OCI-LY3 (cell line): ENCODE results near the gene LMTK3.

ENCODE experiments used
- H2AFZ ChIP-seq: fragments of 200-600, 300-600 bp; shearing (Covaris generic); 2 replicates; pipeline ENCODE4 v1.6.0; 2014; ENCODE audit warnings: antibody characterized with exemption, low read depth, low read length
- H3K27ac ChIP-seq: fragments of 200-600, 300-600 bp; sonication (generic); 2 replicates; pipeline ENCODE4 v1.5.1; 2014; ENCODE audit warnings: mild to moderate bottlenecking, low read length, moderate library complexity, mixed read lengths
- H3K27me3 ChIP-seq: fragments of 200-600, 300-600 bp; sonication (generic); 2 replicates; pipeline ENCODE4 v1.6.1; 2014; ENCODE audit warnings: low read depth, low read length, mixed read lengths
- H3K36me3 ChIP-seq: fragments of 200-600, 300-600 bp; sonication (generic); replicated peaks from 2 replicates; pipeline ENCODE3; 2014; ENCODE audit warnings: low read depth, low read length, mixed read lengths
- H3K4me1 ChIP-seq: fragments of 300-600, 200-600 bp; sonication (generic); 2 replicates; pipeline ENCODE4 v1.6.1; 2014; ENCODE audit warnings: low read length, mixed read lengths
- H3K4me2 ChIP-seq: fragments of 200-600, 300-600 bp; sonication (generic); 2 replicates; pipeline ENCODE4 v1.6.1; 2014; ENCODE audit warnings: low read length, mixed read lengths
- H3K4me3 ChIP-seq: fragments of 300-600, 200-600 bp; sonication (generic); 2 replicates; pipeline ENCODE4 v1.5.1; 2014; ENCODE audit warnings: antibody characterized with exemption, mild to moderate bottlenecking, low read length, moderate library complexity
- H3K79me2 ChIP-seq: fragments of 300-600, 200-600 bp; shearing (Covaris generic); 2 replicates; pipeline ENCODE4 v1.6.1; 2014; ENCODE audit warnings: mild to moderate bottlenecking, low read length, mixed read lengths
- H3K9ac ChIP-seq: fragments of 300-600, 200-600 bp; shearing (Covaris generic); 2 replicates; pipeline ENCODE4 v1.6.0; 2014; ENCODE audit warnings: mild to moderate bottlenecking, low read length, moderate library complexity
- H3K9me3 ChIP-seq: fragments of 200-600, 300-600 bp; shearing (Covaris generic); 2 replicates; pipeline ENCODE4 v1.6.1; 2014; ENCODE audit warnings: low read length, mixed read lengths; ENCODE audit not compliant: insufficient read depth
- H4K20me1 ChIP-seq: fragments of 200-600, 300-600 bp; sonication (generic); 2 replicates; pipeline ENCODE4 v1.6.1; 2016; ENCODE audit warnings: low read length, mixed read lengths; ENCODE audit not compliant: insufficient read depth
- EZH2phosphoT487 ChIP-seq: fragments of 200-600 bp; shearing (Covaris generic); IDR thresholded peaks from 2 replicates; pipeline ENCODE4 v1.6.1; 2018; ENCODE audit warnings: antibody characterized with exemption, mixed run types, low read depth
- TF ChIP-seq, protein P1 (sequence below): fragments of 200-600, 300-600 bp; sonication (generic); IDR thresholded peaks from 2 replicates; pipeline ENCODE4 v1.5.1; 2014; ENCODE audit warnings: antibody characterized with exemption, low read length, low read depth

Gene LMTK3

DNA sequence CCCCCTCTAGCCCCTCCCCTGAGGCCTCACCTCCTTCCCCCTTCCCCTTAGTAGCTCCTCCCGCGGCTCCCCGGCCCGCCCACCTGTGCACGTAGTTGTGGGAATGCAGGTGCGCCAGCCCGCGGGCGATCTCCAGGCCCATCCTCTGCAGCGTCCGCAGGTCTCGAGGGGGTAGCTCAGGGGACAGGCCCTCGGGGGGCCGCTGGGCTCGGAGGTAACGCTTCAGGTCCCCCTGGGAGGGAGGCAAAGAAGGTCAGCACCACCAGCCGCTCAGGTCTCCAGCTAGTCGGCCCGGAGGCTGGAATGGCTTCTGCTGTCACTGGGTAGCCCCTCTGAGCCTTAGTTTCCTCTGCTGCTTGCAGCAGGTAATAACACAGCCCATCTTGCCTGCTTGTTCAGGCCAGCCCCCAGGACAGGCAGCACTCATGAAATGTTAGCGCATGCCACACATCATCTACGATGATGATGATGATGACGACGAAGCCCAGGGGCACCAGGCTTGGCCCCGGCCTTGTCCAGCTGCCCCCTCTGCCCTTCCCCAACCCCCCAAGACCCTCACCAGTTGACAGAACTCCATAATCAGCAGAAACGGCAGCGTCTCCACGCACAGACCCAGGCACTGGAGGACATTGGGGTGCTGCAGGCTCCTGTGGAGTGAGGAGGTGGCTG is 9.2 kb downstream of the LMTK3 start:
- H3K27ac ChIP-seq: no peak overlapping the region
- peaks cover 24% of the 10 kb centered on the region for H3K4me1 ChIP-seq
- peak overlapping the region; percentile 82; the same call in 1 of the 2 replicates for H2AFZ ChIP-seq
- H3K27me3 ChIP-seq: no peaks in the 10 kb centered on the region
- H4K20me1 ChIP-seq: no peaks in the 10 kb centered on the region
- no peaks in the 10 kb centered on the region for H3K9me3 ChIP-seq
- H3K79me2 ChIP-seq: no peaks in the 10 kb centered on the region
- no peaks in the 10 kb centered on the region for H3K36me3 ChIP-seq
- H3K9ac ChIP-seq: peak overlapping the region; percentile 17; the same call in 1 of the 2 replicates
- H3K4me3 ChIP-seq: peak overlapping the region; percentile 74
- peak overlapping the region; percentile 92 for H3K4me2 ChIP-seq
- TF ChIP-seq, protein P1, sequence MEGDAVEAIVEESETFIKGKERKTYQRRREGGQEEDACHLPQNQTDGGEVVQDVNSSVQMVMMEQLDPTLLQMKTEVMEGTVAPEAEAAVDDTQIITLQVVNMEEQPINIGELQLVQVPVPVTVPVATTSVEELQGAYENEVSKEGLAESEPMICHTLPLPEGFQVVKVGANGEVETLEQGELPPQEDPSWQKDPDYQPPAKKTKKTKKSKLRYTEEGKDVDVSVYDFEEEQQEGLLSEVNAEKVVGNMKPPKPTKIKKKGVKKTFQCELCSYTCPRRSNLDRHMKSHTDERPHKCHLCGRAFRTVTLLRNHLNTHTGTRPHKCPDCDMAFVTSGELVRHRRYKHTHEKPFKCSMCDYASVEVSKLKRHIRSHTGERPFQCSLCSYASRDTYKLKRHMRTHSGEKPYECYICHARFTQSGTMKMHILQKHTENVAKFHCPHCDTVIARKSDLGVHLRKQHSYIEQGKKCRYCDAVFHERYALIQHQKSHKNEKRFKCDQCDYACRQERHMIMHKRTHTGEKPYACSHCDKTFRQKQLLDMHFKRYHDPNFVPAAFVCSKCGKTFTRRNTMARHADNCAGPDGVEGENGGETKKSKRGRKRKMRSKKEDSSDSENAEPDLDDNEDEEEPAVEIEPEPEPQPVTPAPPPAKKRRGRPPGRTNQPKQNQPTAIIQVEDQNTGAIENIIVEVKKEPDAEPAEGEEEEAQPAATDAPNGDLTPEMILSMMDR: no peak
- TF ChIP-seq EZH2phosphoT487: no peak

GRCh38 chr19:48501494-48502349 is 9.9 kb downstream of the LMTK3 start:
- Histone ChIP-seq H3K4me3 (peak overlapping the region; percentile 74), H2AFZ (peak overlapping the region; percentile 82; the same call in 1 of the 2 replicates), H3K4me2 (peak overlapping the region; percentile 92), H3K79me2 (no peaks in the 10 kb centered on the region), H3K9ac (peak overlapping the region; percentile 45; the same call in 1 of the 2 replicates), H3K27ac (no peak overlapping the region), H4K20me1 (no peaks in the 10 kb centered on the region), H3K36me3 (no peaks in the 10 kb centered on the region), H3K27me3 (no peaks in the 10 kb centered on the region), H3K9me3 (no peaks in the 10 kb centered on the region), H3K4me1 (peaks cover 27% of the 10 kb centered on the region)
- TF ChIP-seq EZH2phosphoT487: no peak
- TF ChIP-seq, protein P1: no peak

GRCh38 chr19:48500830-48501493 is 10.7 kb downstream of the LMTK3 start:
- Histone ChIP-seq H3K4me1 (peaks cover 30% of the 10 kb centered on the region), H2AFZ (no peak overlapping the region), H3K4me3 (peak overlapping the region; percentile 74), H3K9me3 (no peaks in the 10 kb centered on the region), H4K20me1 (no peaks in the 10 kb centered on the region), H3K4me2 (peak overlapping the region; percentile 92), H3K9ac (no peak overlapping the region; the same call in 1 of the 2 replicates), H3K27me3 (no peaks in the 10 kb centered on the region), H3K27ac (no peak overlapping the region), H3K36me3 (no peaks in the 10 kb centered on the region), H3K79me2 (no peaks in the 10 kb centered on the region)
- TF ChIP-seq, protein P1: no peak
- no peak for TF ChIP-seq EZH2phosphoT487
